Fibroblast of upper back skin (primary cell): ENCODE results near the gene ACCS.
A peak's percentile ranks its signal among the peaks of the same experiment; 100 is the strongest.

Experiments
- DNase-seq: peaks from one replicate; pipeline ENCODE4 v3.0.0-alpha.2; 2013

ACCS gene

DNA sequence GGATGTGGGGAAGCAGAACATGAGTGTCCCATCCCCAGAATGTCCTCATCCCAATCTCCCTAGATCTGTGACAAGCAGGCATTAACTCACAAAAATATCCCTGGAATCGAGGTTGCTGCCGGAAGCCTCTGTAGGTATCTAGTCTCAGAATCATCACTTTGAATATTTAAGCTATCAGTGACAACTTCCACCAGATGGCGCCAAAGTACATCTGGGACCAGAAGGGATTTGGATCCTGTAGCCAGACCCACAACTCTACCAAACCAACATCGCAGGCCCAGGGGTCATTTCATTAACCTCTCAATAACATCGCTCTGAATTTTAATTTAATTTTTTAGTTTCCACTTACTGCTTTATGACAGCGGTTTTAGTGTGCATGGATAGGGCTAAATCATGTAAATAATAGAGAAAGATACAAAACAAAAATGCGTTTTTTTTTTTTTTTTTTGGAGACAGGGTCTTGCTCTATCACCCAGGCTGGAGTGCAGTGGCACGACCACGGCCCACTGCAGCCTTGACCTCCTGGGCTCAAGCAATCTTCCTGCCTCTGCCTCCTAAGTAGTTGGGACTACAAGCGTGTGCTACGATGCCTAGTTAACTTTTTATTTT, 28.3 kb downstream of the ACCS start:
- peak; percentile 79 for DNase-seq

DNA sequence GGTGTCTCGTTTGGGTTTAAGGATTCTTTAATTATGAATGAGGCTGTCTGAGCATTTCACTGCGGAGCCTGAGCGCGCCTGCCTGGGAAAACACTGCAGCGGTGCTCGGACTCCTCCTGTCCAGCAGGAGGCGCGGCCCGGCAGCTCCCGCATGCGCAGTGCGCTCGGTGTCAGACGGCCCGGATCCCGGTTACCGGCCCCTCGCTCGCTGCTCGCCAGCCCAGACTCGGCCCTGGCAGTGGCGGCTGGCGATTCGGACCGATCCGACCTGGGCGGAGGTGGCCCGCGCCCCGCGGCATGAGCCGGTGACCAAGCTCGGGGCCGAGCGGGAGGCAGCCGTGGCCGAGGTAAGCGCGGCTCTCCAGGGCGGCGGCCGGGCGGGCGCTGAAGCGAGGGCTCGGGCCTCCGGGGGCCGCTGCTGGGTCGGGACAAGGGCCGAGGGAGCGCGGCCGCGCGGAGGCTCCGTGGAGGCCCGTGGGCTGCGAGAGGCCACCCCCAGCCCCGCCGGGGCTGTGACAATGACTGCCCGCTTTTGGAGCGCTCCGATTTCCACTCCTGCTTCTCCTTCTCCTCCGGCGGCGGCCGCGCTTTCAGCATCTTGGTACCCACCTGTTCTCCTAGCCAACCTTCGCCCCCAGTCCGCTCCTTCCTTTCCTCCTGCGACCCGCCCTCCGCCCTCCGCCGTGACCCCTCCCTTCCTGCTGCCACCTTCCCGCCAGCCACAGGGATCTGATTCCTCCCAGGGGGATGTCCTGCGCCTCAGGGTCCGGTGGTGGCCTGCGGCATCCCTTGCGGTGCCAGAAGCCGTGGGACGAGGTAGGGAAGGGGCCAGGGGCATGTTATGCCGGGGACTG, 29.7 kb downstream of the ACCS start, which contains the start of gene EXT2:
EXT2 (plus strand) TSS at position 173 of the 854 bp plus-strand sequence. CDS start 12,035 bp downstream, outside the sequence.
- peak; percentile 77 for DNase-seq

DNA sequence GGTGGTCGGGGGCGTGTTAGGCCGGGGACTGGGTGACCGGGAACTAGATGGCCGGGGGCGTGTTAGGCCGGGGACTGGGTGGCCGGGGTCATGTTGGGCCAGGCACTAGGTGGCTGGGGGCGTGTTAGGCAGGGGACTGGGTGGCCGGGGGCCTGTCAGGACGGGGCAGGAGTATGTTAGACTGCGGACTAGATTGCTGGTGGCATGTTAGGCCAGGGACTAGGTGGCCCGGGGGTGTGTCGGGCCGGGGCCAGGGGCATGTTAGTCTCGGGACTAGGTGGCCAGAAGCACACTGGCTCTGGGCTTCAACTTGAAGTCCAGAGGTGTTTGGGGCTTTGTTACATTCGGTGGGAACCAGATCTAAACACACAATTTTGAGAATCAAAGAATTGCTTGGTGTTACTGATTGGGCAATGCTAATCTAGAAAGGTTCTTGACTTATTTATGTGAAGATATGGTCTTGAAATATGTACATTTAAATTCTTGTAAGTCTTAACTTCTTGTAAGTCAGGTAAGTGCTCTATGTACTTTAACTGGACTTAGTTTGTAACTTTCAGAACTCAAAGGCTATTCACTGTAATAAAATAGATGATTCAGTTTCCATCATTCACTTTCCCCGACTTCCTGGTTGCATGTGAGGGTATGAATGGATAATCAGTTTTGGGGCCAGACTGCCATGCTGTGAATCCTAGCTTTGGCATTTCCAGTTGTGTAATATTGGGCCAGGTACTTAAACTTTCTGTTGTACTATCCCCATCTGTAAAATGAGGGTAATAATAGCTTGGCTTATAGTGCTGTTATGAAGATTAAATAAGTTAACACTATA, 30.5 kb downstream of the ACCS start:
- DNase-seq = peak; percentile 40

GRCh38 chr11:44097821-44098220, 31.8 kb downstream of the ACCS start:
- no peak for DNase-seq

GRCh38 chr11:44101098-44101497, 35.0 kb downstream of the ACCS start:
- DNase-seq = no peak

DNA sequence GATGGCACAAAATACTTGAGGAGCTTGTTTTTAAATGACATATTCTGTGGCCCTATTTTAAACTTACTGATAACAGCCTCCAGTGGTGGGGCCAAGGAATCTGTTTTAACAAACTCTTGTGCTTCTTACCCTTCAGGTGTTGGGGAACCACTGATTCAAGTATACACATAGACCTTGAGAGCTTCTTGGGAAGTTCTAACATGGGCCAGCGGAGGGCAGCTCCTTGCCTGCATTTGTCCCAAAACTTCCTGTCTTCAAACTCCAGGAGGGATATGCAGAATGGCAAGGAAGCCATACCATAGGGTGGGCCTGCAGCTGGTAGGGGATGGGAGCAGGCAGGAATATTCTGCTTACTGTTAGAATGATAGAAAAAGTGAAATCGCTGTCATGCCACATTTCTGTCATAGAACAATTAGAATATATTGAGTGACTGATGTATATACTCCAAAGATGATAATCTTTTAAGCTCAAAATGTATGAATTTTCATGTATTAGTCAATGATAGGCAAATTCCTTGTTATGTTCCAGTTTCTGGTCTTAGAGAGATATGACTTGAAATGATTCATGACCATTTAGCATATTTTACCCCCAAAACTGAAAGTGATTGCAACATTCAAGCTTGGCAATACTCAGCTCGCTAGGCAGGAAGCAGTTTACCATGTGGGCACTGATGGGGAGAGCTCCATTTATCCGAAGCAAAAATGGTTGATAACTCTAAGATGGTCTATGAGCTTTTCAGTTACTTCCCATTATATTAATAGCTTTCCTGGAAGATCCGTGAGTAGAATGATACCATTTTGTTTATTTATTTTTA, 38.6 kb downstream of the ACCS start:
- no peak for DNase-seq

GRCh38 chr11:44108260-44108659, 42.2 kb downstream of the ACCS start:
- DNase-seq = no peak

GRCh38 chr11:44110231-44110679, 44.2 kb downstream of the ACCS start:
- peak; percentile 44 for DNase-seq

DNA sequence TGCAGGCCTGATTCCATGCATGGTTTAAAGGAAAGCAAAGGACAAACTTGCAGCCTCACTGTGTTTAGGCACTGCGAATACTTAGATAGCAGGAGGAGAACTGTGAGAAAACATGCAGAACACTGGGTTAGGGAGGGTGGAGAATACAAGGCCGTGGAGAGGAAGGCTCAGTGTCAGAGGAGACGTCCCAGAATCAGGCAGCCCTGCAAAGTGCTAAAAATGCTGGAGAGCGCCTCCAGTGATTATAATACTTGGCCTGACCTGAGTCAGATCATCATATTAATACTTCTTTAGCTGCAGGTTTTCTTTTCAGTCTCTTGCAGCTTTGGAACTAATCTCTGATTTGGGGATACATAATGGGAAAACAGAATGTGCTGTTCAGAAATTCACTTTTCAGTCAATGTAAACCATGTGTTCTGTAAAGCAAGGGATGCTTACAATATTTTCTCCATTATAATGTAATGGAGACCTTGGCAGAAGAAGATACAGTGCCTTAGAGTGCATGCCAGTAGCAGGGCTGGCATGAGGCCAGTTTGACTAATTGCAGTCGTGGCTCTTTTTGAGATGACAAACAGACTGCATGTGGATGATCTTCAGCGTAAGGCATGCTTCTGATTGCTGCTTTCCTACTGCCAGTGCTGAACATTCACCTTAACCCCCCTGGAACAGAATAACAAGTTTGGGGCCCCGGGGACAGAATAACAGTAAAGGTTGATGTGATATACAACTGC, 46.2 kb downstream of the ACCS start:
- DNase-seq = peak; percentile 73

DNA sequence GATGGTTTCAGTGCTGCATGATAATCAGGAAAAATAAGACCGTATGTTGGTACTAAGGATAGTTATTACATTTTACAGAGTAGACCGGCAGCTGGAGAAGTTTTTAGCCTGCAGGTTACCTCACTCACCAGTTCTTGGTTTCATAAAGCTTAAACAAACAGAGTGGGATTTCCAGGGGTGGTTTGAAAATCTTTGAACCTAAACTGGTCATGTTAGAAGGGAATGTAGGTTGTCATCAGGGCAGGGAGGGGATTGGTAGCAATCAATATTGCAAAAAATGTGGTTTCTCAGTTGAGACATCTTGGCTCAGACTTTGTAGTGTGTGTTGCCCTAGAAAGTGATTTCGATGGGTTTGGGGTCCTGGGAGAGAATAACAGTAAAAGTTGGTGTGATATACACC, 46.9 kb downstream of the ACCS start:
- no peak for DNase-seq

- no peak for DNase-seq
Measured at GRCh38 chr11:44113572-44113971, 47.5 kb downstream of the ACCS start.

- no peak for DNase-seq
Measured at GRCh38 chr11:44116234-44116830, 50.3 kb downstream of the ACCS start.

DNA sequence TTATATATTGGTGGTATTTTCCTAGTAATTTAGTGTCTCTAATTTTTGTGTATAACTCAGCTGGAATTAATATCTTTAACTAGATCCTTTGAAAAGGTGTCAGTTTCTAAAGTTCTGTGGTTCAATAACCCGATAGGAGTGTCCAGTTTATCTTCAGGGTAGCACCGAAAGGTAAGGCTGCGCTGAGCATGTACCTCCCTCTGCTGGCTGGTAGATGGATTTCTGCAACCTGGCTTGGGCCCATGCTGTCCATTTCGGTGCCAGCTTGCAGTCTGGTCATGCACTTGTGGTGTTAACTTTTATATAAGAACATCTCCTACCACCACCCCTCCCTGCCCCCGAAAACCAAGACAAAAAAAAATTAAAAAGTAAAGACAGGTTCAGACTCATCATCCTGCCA, 54.1 kb downstream of the ACCS start:
- DNase-seq = no peak

GRCh38 chr11:44125598-44125997, 59.5 kb downstream of the ACCS start:
- DNase-seq = no peak

- no peak for DNase-seq
Measured at GRCh38 chr11:44126304-44126703, 60.2 kb downstream of the ACCS start.

DNA sequence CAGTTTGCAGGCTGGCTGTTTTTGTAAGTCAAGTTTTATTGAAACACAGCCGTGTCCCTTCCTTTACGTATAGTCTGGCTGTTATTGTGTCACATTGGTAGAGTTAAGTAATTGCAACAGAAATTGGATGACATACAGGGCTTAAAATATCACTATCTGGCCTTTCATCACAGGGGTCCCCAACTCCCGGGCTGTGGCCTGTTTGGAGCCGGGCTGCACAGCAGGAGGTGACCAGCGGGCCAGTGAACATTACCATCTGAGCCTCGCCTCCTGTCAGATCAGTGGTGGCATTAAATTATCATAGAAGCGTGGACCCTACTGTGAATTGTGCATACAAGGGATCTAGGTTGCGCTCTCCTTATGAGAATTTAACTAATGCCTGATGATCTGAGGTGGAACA, 61.1 kb downstream of the ACCS start:
- no peak for DNase-seq

- no peak for DNase-seq
Measured at GRCh38 chr11:44128729-44129128, 62.7 kb downstream of the ACCS start.

DNA sequence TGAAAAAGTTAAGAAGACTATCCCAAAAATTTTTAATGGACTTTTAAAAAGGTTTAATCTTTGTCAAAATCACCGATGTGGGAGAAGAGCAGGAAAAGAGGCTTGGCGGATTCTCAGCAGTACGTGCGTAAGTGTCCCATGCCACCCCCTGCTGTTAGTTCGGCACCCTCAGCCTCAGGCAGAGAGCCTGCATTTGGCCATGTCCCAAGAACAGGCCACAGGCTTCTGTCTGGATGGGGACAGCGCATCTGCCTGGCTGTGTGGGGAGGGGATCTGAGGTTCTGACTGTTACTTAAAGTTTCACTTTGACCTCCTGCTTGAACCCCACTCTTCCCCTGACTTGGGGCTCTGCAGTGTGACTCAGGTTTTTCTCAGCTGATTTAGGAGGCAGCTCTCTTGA, 64.7 kb downstream of the ACCS start:
- no peak for DNase-seq

- peak; percentile 49 for DNase-seq
Measured at GRCh38 chr11:44133335-44133946, 67.4 kb downstream of the ACCS start.
